IMR-90 (cell line): Measurements from ENCODE around the gene ADAMTS18. TPM values are rescaled to one million over a fixed set of nuclear protein-coding genes. Genes with fewer than 3 reads are reported as not detected.
A peak's percentile ranks its signal among the peaks of the same experiment; 100 is the strongest.

Source experiments
- ATAC-seq: fragments of 200-7000 bp; cut with Tn5 transposase; 2 replicates; pipeline ENCODE4 v1.9.1; 2020; ENCODE audit warnings: low read depth, mild to moderate bottlenecking, moderate library complexity
- BruUV-seq: library from RNA; stranded (reverse); fragments of 400-500 nt; replicated peaks from 2 replicates; lab custom pipeline; 2021; lab: Mats Ljungman, UMichigan
- CTCF ChIA-PET: fragments of 300-600 bp; formaldehyde crosslinking; extraction: SDS; loops from one replicate; lab custom pipeline; 2021; ENCODE audit warnings: antibody characterized with exemption; lab: Yijun Ruan, JAX
- POLR2A ChIA-PET: fragments of 300-600 bp; sonication (Branson Sonifier 250); formaldehyde crosslinking; loops from one replicate; lab custom pipeline; 2022; ENCODE audit warnings: antibody characterized with exemption; ENCODE audit not compliant: unreplicated experiment; lab: Charles Lee
- DNase-seq: peaks from one replicate; pipeline ENCODE4 v3.0.0; 2013
- H2AFZ ChIP-seq: replicated peaks from 2 replicates; pipeline ENCODE3; 2013; ENCODE audit warnings: low read length, mild to moderate bottlenecking; ENCODE audit not compliant: poor library complexity
- H2AK5ac ChIP-seq: 2 replicates; pipeline ENCODE4 v1.6.1; 2013; ENCODE audit warnings: low read depth, low read length, inconsistent platforms
- H2AK9ac ChIP-seq: replicated peaks from 2 replicates; pipeline ENCODE3; 2013; ENCODE audit warnings: mild to moderate bottlenecking, low read depth, low read length, moderate library complexity; ENCODE audit not compliant: poor library complexity
- H2BK120ac ChIP-seq: 2 replicates; pipeline ENCODE4 v1.6.1; 2013; ENCODE audit warnings: low read depth, low read length, inconsistent platforms
- H2BK15ac ChIP-seq: 3 replicates; pipeline ENCODE4 v1.6.1; 2013; ENCODE audit warnings: low read depth, low read length, inconsistent platforms
- H2BK20ac ChIP-seq: 2 replicates; pipeline ENCODE4 v1.6.1; 2013; ENCODE audit warnings: low read depth, mild to moderate bottlenecking, inconsistent platforms, low read length, moderate library complexity
- H2BK5ac ChIP-seq: 2 replicates; pipeline ENCODE4 v1.6.1; 2013; ENCODE audit warnings: mild to moderate bottlenecking, low read depth, low read length, inconsistent platforms; ENCODE audit not compliant: poor library complexity, severe bottlenecking
- H3K14ac ChIP-seq: replicated peaks from 2 replicates; pipeline ENCODE4 v1.6.1; 2013; ENCODE audit warnings: low read depth, low read length, inconsistent platforms
- H3K18ac ChIP-seq: 2 replicates; pipeline ENCODE4 v1.6.1; 2013; ENCODE audit warnings: low read depth, low read length, control low read depth
- H3K23ac ChIP-seq: 2 replicates; pipeline ENCODE4 v1.6.1; 2013; ENCODE audit warnings: low read depth, low read length, inconsistent platforms
- H3K27ac ChIP-seq: 2 replicates; pipeline ENCODE4 v1.5.1; 2013; ENCODE audit warnings: mild to moderate bottlenecking, control low read depth, low read length; ENCODE audit not compliant: insufficient read depth
- H3K27me3 ChIP-seq: 2 replicates; pipeline ENCODE4 v1.6.1; 2013; ENCODE audit warnings: low read length; ENCODE audit not compliant: control insufficient read depth, insufficient read depth
- H3K36me3 ChIP-seq: 2 replicates; pipeline ENCODE4 v1.6.1; 2013; ENCODE audit warnings: low read length, mixed read lengths; ENCODE audit not compliant: control insufficient read depth, insufficient read depth
- H3K4ac ChIP-seq: 2 replicates; pipeline ENCODE4 v1.6.1; 2013; ENCODE audit warnings: low read depth, low read length, inconsistent platforms
- H3K4me1 ChIP-seq: 2 replicates; pipeline ENCODE4 v1.6.1; 2013; ENCODE audit warnings: low read length, mixed read lengths; ENCODE audit not compliant: control insufficient read depth, insufficient read depth
- H3K4me2 ChIP-seq: 2 replicates; pipeline ENCODE4 v1.6.1; 2013; ENCODE audit warnings: low read depth, mild to moderate bottlenecking, control low read depth, low read length, moderate library complexity
- H3K4me3 ChIP-seq: 2 replicates; pipeline ENCODE4 v1.5.1; 2013; ENCODE audit warnings: low read depth, mild to moderate bottlenecking, control low read depth, low read length, moderate library complexity; ENCODE audit not compliant: insufficient read depth
- H3K56ac ChIP-seq: 2 replicates; pipeline ENCODE4 v1.6.1; 2013; ENCODE audit warnings: low read length, inconsistent platforms; ENCODE audit not compliant: insufficient read depth; ENCODE audit errors: extremely low read depth
- H3K79me1 ChIP-seq, 2 experiments: 2 replicates each; pipeline ENCODE4 v1.6.1; 2013; ENCODE audit warnings: low read length in 2 of 2, inconsistent platforms in 1 of 2, low read depth in 1 of 2
- H3K9ac ChIP-seq: 2 replicates; pipeline ENCODE4 v1.6.1; 2013; ENCODE audit warnings: low read depth, low read length, control low read depth
- H3K9me1 ChIP-seq: 2 replicates; pipeline ENCODE4 v1.6.1; 2013; ENCODE audit warnings: low read length, inconsistent platforms; ENCODE audit not compliant: insufficient read depth
- H3K9me3 ChIP-seq: 2 replicates; pipeline ENCODE4 v1.6.1; 2013; ENCODE audit warnings: low read length; ENCODE audit not compliant: control insufficient read depth, insufficient read depth
- H4K20me1 ChIP-seq: 2 replicates; pipeline ENCODE4 v1.6.1; 2013; ENCODE audit warnings: low read length, inconsistent platforms; ENCODE audit not compliant: insufficient read depth
- H4K5ac ChIP-seq: 2 replicates; pipeline ENCODE4 v1.6.1; 2013; ENCODE audit warnings: mild to moderate bottlenecking, low read depth, low read length, control low read depth
- H4K8ac ChIP-seq, 2 experiments: 2 replicates each; pipeline ENCODE4 v1.6.1; 2013; ENCODE audit warnings: low read depth in 2 of 2, low read length in 2 of 2, control low read depth in 1 of 2, inconsistent platforms in 1 of 2
- H4K91ac ChIP-seq: 2 replicates; pipeline ENCODE4 v1.6.1; 2013; ENCODE audit warnings: low read depth, low read length, inconsistent platforms; ENCODE audit not compliant: insufficient read depth
- BHLHE40 ChIP-seq: fragments of 150-350 bp; IDR thresholded peaks from 2 replicates; pipeline ENCODE4 v1.6.1; 2016; ENCODE audit warnings: mild to moderate bottlenecking, low read depth, low read length
- CEBPB ChIP-seq: IDR thresholded peaks from 2 replicates; pipeline ENCODE4 v1.6.1; 2012; ENCODE audit warnings: low read depth, low read length, improper control_type of control experiment
- FOS ChIP-seq: fragments of 150-350 bp; IDR thresholded peaks from 2 replicates; pipeline ENCODE4 v1.6.1; 2016; ENCODE audit warnings: low read depth, low read length
- MAFK ChIP-seq: IDR thresholded peaks from 2 replicates; pipeline ENCODE4 v1.6.1; 2012; ENCODE audit warnings: low read depth, low read length, improper control_type of control experiment
- WGBS, 2 experiments: methylation state at CpG; one replicate each; pipeline versions ENCODE4 v1.1.5 to v1.1.7; 2013; ENCODE audit warnings: missing lambda C conversion rate in 2 of 2; ENCODE audit not compliant: insufficient read length in 1 of 2; ENCODE audit errors: extremely low coverage in 2 of 2; 5-methylcytosine and 5-hydroxymethylcytosine counted together
- dilution Hi-C: fragments of 300-500 bp; cut with HindIII; formaldehyde crosslinking; loops from one replicate; pipeline ENCODE4 v1.14.3; 2018; ENCODE audit warnings: low sequenced_read_pairs; ENCODE audit not compliant: unreplicated experiment
- in situ Hi-C: fragments of 300-500 bp; cut with MboI; formaldehyde crosslinking; loops from 3 replicates; pipeline ENCODE4 v1.14.3; 2019; ENCODE audit warnings: low sequenced_read_pairs, inconsistent platforms, mixed read lengths
- intact Hi-C: fragments of 100-400 bp; cut with micrococcal nuclease; formaldehyde crosslinking; loops from 2 replicates; pipeline ENCODE4 v1.10.0; 2022
- polyA plus RNA-seq, 3 experiments: library from polyadenylated mRNA; depleted of rRNA; stranded (reverse); fragments of >200 nt; gene quantifications; 2 replicates each; pipeline ENCODE4 v1.2.3, GENCODE V29; 2012; ENCODE audit warnings: low replicate concordance in 1 of 3
- total RNA-seq: library from RNA; depleted of rRNA; stranded (reverse); fragments of >200 nt; gene quantifications from 2 replicates; pipeline ENCODE4 v1.2.3, GENCODE V29; 2012

The ADAMTS18 gene
- total and polyA plus RNA-seq, 2 of the 4 experiments (the other 2 are of a cell fraction) = not detected

DNA sequence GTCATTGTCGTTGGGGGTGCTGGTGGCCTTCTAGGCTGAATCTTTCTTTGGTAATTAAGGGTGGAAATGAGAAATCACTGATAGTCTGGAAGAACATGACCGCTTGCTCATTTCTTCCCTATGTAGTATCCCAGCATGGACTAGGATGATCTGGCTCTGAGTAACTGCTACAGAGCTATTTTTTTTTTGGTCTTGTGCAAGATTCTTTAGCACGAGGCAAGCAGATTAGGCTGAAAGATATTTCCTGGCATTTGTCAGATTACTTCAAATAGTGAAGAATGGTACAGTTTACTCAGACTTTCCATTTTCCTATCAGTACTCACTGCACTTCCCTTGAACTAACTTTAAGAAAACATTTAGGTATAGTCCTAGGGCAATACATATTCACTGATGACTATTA, 146.6 kb downstream of the ADAMTS18 start:
- Histone ChIP-seq H2BK5ac (no peak overlapping the region), H4K91ac (no peak overlapping the region), H3K4ac (no peak overlapping the region), H3K18ac (no peak overlapping the region), H2AK9ac (no peak overlapping the region), H2BK120ac (no peak overlapping the region), H4K5ac (no peak overlapping the region), H4K8ac (no peak overlapping the region), H3K4me3 (no peak overlapping the region), H3K4me1 (peaks cover 6% of the 10 kb centered on the region), H3K14ac (no peak overlapping the region), H3K79me1 (no peaks in the 10 kb centered on the region), H3K27me3 (no peaks in the 10 kb centered on the region), H2BK20ac (no peak overlapping the region), H3K23ac (no peak overlapping the region), H2BK15ac (no peak overlapping the region), H3K9me3 (no peaks in the 10 kb centered on the region), H3K4me2 (no peak overlapping the region), H3K56ac (no peak overlapping the region), H2AK5ac (no peak overlapping the region), H3K9me1 (no peaks in the 10 kb centered on the region), H4K20me1 (no peaks in the 10 kb centered on the region), H3K9ac (no peak overlapping the region), H2AFZ (no peak overlapping the region), H3K36me3 (no peaks in the 10 kb centered on the region), H3K27ac (no peak overlapping the region)
- no CpG with 5 or more reads among the region's 3 CpGs for WGBS, 2 experiments
- DNase-seq (peak; percentile 85), ATAC-seq (peak; percentile 73)
- dilution Hi-C loops (no loop called here), intact Hi-C loops (no loop called here), in situ Hi-C loops (no loop called here)
- ChIA-PET CTCF (no interaction called here), POLR2A (no interaction called here)
- TF ChIP-seq MAFK (no peak), CEBPB (peak; percentile 89), BHLHE40 (peak; percentile 53), FOS (no peak)
- no TSS peak for BruUV-seq
